HEK293T (cell line): ENCODE results near the gene CACNA1G.

Source experiments
- CTCF ChIA-PET: fragments of 350-600 bp; formaldehyde crosslinking; extraction: SDS; loops from one replicate; lab custom pipeline; 2021; ENCODE audit warnings: antibody characterized with exemption, inconsistent platforms; lab: Yijun Ruan, JAX
- POLR2A ChIA-PET: fragments of 350-600 bp; formaldehyde crosslinking; extraction: SDS; loops from one replicate; lab custom pipeline; 2020; ENCODE audit warnings: antibody characterized with exemption, inconsistent platforms; lab: Yijun Ruan, JAX
- DNase-seq: peaks from one replicate; pipeline ENCODE4 v3.0.0; 2012; ENCODE audit warnings: mixed read lengths; ENCODE audit errors: extremely low spot score
- ARNT ChIP-seq: fragments of 450-650 bp; IDR thresholded peaks from 2 replicates; pipeline ENCODE4 v1.6.1; 2017; ENCODE audit warnings: mild to moderate bottlenecking
- BHLHE40 ChIP-seq: fragments of 450-650 bp; IDR thresholded peaks from 2 replicates; pipeline ENCODE4 v1.6.1; 2016; ENCODE audit warnings: mild to moderate bottlenecking, moderate library complexity, borderline replicate concordance
- CTBP1 ChIP-seq: fragments of 450-650 bp; IDR thresholded peaks from 2 replicates; pipeline ENCODE4 v1.6.1; 2016; ENCODE audit warnings: borderline replicate concordance
- ELF4 ChIP-seq: fragments of 450-650 bp; IDR thresholded peaks from 2 replicates; pipeline ENCODE4 v1.6.1; 2017; ENCODE audit warnings: antibody characterized with exemption
- FOXA1 ChIP-seq: fragments of 450-650 bp; IDR thresholded peaks from 2 replicates; pipeline ENCODE4 v1.6.1; 2016; ENCODE audit warnings: mild to moderate bottlenecking
- FOXK2 ChIP-seq: fragments of 450-650 bp; IDR thresholded peaks from 2 replicates; pipeline ENCODE4 v1.6.1; 2016; ENCODE audit warnings: mild to moderate bottlenecking
- FOXM1 ChIP-seq: fragments of 450-650 bp; IDR thresholded peaks from 2 replicates; pipeline ENCODE4 v1.6.1; 2017; ENCODE audit warnings: mild to moderate bottlenecking, borderline replicate concordance
- HDGF ChIP-seq: fragments of 450-650 bp; IDR thresholded peaks from 2 replicates; pipeline ENCODE4 v1.6.1; 2017; ENCODE audit warnings: antibody characterized with exemption, borderline replicate concordance
- L3MBTL2 ChIP-seq: fragments of 450-650 bp; conservative IDR thresholded peaks from 2 replicates; pipeline ENCODE4 v1.6.1; 2016; ENCODE audit warnings: mild to moderate bottlenecking
- LEF1 ChIP-seq: fragments of 450-650 bp; IDR thresholded peaks from 2 replicates; pipeline ENCODE4 v1.6.1; 2017; ENCODE audit warnings: mild to moderate bottlenecking, borderline replicate concordance
- NFRKB ChIP-seq: fragments of 450-650 bp; IDR thresholded peaks from 2 replicates; pipeline ENCODE4 v1.6.1; 2016; ENCODE audit warnings: mild to moderate bottlenecking, moderate library complexity
- PKNOX1 ChIP-seq: fragments of 450-650 bp; IDR thresholded peaks from 2 replicates; pipeline ENCODE4 v1.6.1; 2016
- SP1 ChIP-seq: fragments of 450-650 bp; IDR thresholded peaks from 2 replicates; pipeline ENCODE4 v1.6.1; 2017
- SUZ12 ChIP-seq: fragments of 450-650 bp; IDR thresholded peaks from 2 replicates; pipeline ENCODE4 v1.6.1; 2016; ENCODE audit warnings: mild to moderate bottlenecking
- TARDBP ChIP-seq: fragments of 450-650 bp; IDR thresholded peaks from 2 replicates; pipeline ENCODE4 v1.6.1; 2016
- ZNF384 ChIP-seq: fragments of 450-650 bp; IDR thresholded peaks from 2 replicates; pipeline ENCODE4 v1.6.1; 2016

CACNA1G gene

GRCh38 chr17:50573866-50574611 is 13.5 kb downstream of the CACNA1G start:
- POLR2A ChIA-PET: no interaction called here
- CTCF ChIA-PET: interaction anchor here (0.7 to 0.8 kb wide), 2 partner anchors 11 to 23 kb away, joined by 3 to 5 read pairs; no protein-coding TSS in a partner anchor
- TF ChIP-seq CTBP1 (no peak), PKNOX1 (no peak), SP1 (no peak), TARDBP (no peak), ARNT (no peak)
- DNase-seq: no peak

GRCh38 chr17:50575581-50576210 is 15.2 kb downstream of the CACNA1G start:
- no peak for DNase-seq
- CTCF ChIA-PET: no interaction called here
- POLR2A ChIA-PET: no interaction called here
- no peak for TF ChIP-seq HDGF
- TF ChIP-seq LEF1: no peak
- no peak for TF ChIP-seq FOXM1
- no peak for TF ChIP-seq FOXK2
- TF ChIP-seq ZNF384: no peak
- TF ChIP-seq CTBP1: no peak
- TF ChIP-seq BHLHE40: no peak
- no peak for TF ChIP-seq NFRKB
- no peak for TF ChIP-seq TARDBP
- TF ChIP-seq ELF4: no peak
- TF ChIP-seq ARNT: no peak
- TF ChIP-seq SP1: no peak
- TF ChIP-seq L3MBTL2: no peak
- no peak for TF ChIP-seq SUZ12
- TF ChIP-seq PKNOX1: no peak
- TF ChIP-seq FOXA1: no peak

- ChIA-PET CTCF (interaction anchor here (0.6 kb wide), 1 partner anchor 13 kb away, joined by 3 read pairs; no protein-coding TSS in a partner anchor), POLR2A (no interaction called here)
- TF ChIP-seq ZNF384 (no peak), FOXA1 (no peak), FOXM1 (no peak), CTBP1 (no peak), ELF4 (no peak), PKNOX1 (no peak), FOXK2 (no peak), BHLHE40 (no peak)
- no peak for DNase-seq
Observed at GRCh38 chr17:50576864-50577263, 16.3 kb downstream of the CACNA1G start.

DNA sequence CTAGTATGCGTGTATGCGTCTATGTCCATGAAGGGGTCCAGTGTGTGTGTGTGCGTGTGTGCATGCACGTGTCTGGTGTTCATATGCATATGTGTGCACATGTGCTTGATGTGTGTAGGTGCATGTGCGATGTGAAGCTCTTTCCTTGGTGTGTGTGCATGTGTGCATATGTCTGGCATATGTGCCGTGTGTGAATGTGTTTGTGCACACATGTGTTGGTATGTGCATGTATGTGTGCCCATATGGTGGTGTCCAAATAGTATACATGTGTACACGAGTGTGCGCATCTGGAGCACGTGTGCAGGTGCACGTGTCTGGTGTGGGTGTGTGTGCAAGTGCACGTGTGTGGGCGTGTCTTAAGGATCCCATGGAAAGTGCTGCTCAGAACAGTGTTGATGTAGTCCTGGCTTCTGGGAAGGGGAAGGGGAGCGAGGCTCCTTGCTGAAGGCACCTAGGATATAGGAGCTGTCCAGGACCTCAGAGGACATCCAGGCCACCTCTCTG is 17.0 kb downstream of the CACNA1G start:
- CTCF ChIA-PET: no interaction called here
- TF ChIP-seq ARNT (no peak), SUZ12 (no peak)
- no peak for DNase-seq
- POLR2A ChIA-PET: no interaction called here

- ChIA-PET POLR2A (no interaction called here), CTCF (no interaction called here)
- DNase-seq: no peak
- TF ChIP-seq BHLHE40 (no peak), SP1 (no peak), SUZ12 (no peak), ARNT (no peak), LEF1 (no peak), ELF4 (no peak), FOXA1 (no peak), TARDBP (no peak), ZNF384 (no peak), CTBP1 (no peak), NFRKB (no peak), FOXM1 (no peak), HDGF (no peak), FOXK2 (no peak), PKNOX1 (no peak), L3MBTL2 (no peak)
Observed at GRCh38 chr17:50578173-50578572, 17.7 kb downstream of the CACNA1G start.

DNA sequence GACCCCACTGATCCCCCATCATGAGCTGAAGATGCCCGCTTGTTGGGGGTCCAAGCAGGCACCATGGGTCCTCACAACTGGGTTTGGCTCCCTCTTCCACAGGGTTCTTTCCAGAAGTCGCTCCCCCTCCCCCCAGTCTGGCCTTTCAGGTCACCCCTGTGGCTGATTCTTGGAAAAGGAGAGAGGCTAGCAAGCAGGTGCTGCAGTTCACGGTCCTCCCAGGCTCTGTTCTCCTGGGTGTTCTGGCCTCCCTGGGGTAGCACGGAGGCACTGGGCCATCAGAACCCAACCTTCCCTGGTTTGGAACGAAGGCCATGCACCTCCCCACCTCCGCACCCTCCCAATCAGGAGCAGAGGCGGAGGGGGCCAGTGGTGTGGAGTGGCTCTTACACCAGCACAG is 18.9 kb downstream of the CACNA1G start:
- CTCF ChIA-PET: no interaction called here
- TF ChIP-seq ZNF384 (no peak), ARNT (no peak)
- POLR2A ChIA-PET: interaction anchor here (1.0 kb wide), 1 partner anchor 9 kb away, joined by 3 read pairs; no protein-coding TSS in a partner anchor
- DNase-seq: no peak
